Adrenal gland (tissue), 5 donors: ENCODE measurements around the gene HIVEP3.

Experiments used
- POLR2A ChIP-seq, 2 donors: fragments of 450-650 bp; IDR thresholded peaks; one replicate each; pipeline ENCODE4 v1.6.1; 2017; ENCODE audit warnings: antibody characterized with exemption in 2 of 2, mild to moderate bottlenecking in 2 of 2, moderate library complexity in 1 of 2
- TF ChIP-seq, protein P1 (sequence below), 6 experiments: fragments of 450-650 bp in 4 of 6; fragments of 200-600 bp in 2 of 6; sonication (generic) in 1 of 6; IDR thresholded peaks; 1 replicate in 5 of 6; 2 replicates in 1 of 6; pipeline versions ENCODE4 v1.5.1 to v1.8.0; 2016 to 2021; ENCODE audit warnings: antibody characterized with exemption in 6 of 6, mild to moderate bottlenecking in 2 of 6, moderate library complexity in 1 of 6
- donor health status: DM: no; HTN: no; CAD: no.

DNA sequence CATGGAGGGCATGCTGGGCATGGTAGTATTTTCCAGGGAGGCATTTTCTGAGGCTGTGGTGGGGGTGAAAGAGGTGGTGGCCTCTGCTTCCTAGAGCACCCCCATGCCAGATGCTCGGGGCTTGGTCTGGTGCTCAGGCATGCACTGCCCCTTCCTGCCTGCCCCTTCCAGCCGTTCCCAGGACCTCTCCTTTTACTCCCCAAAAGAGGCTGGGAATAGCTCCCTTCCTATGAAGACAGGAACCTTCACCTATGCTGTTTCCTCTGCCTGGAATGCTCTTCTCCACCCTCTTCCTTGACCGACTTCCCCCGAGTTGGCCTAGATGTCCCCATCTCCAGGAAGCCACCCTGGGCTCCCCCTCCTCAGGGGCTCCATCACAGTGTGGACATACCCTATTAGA, 443.4 kb downstream of the HIVEP3 start:
- TF ChIP-seq, protein P1, sequence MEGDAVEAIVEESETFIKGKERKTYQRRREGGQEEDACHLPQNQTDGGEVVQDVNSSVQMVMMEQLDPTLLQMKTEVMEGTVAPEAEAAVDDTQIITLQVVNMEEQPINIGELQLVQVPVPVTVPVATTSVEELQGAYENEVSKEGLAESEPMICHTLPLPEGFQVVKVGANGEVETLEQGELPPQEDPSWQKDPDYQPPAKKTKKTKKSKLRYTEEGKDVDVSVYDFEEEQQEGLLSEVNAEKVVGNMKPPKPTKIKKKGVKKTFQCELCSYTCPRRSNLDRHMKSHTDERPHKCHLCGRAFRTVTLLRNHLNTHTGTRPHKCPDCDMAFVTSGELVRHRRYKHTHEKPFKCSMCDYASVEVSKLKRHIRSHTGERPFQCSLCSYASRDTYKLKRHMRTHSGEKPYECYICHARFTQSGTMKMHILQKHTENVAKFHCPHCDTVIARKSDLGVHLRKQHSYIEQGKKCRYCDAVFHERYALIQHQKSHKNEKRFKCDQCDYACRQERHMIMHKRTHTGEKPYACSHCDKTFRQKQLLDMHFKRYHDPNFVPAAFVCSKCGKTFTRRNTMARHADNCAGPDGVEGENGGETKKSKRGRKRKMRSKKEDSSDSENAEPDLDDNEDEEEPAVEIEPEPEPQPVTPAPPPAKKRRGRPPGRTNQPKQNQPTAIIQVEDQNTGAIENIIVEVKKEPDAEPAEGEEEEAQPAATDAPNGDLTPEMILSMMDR (IDR thresholded peaks at IDR 0.05): no peak
- no peak for TF ChIP-seq POLR2A (IDR thresholded peaks at IDR 0.05)
